ENCODE measurements around the gene MAP2K1. TPM values are rescaled to one million over a fixed set of nuclear protein-coding genes. Genes with fewer than 3 reads are reported as not detected.
A peak's percentile ranks its signal among the peaks of the same experiment; 100 is the strongest.
"Not testable (repeated sequence)": the region's sequence is repeated elsewhere in the genome, so short reads cannot be mapped to it uniquely, and the experiment has no call there.

MAP2K1 gene
- 100 to 1,000 TPM in 1 of 2 experiments, 10 to 100 TPM in 1; 94.9 to 115 TPM for total RNA-seq

DNA sequence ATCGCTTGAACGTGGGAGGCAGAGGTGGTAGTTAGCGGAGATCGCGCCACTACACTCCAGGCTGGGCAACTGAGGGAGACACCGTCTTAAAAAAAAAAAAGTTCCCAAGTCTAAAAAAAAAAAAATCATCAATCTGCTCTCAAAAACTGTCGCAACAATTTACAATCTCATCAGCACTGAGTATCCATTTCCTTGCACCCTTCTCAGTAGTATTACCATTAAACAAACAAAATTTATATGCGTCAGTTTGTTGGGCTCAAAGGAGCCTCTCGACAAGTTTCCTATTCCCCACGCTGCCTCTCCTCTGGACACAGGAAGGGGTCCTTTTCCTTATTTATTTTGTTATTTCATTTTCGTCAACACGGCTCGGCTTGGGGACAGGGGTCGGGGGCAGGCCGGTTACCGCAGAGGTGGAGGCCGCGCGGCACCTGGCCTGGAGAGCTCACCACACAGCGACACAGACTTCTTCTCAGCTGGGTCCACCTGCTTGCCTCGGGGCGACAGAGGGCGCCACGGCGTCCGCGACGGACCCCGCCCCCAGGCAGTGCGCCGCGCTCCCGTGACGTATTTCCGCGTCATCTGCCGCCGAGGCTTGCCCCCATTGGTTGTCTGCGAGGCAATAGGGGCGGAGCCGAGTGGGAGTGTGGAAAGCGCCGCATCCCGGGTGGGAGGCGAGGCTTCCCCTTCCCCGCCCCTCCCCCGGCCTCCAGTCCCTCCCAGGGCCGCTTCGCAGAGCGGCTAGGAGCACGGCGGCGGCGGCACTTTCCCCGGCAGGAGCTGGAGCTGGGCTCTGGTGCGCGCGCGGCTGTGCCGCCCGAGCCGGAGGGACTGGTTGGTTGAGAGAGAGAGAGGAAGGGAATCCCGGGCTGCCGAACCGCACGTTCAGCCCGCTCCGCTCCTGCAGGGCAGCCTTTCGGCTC, at the start of gene MAP2K1:
TSS of gene MAP2K1 (plus strand) at position 709 of the 920 bp plus-strand sequence. CDS start 436 bp downstream, outside the sequence.
- intact Hi-C loops (cut with DNase I, micrococcal nuclease), result loop anchor here (1.0 to 10.0 kb wide), 11 partner anchors 16 to 1136 kb away; partner anchors contain the start of genes RPL4 (in 2 of the 2), SNAPC5 (in 2 of the 2), TIPIN (in 2 of the 2) and C15orf61 (in 1 of the 2)
- ATAC-seq (peak; percentile 84), DNase-seq (peak; percentile 99)
- Mint-ChIP-seq H3K9me3 (ENCODE audit: low read depth) (no peaks in the 10 kb centered on the region), H3K4me1 (peaks cover 44% of the 10 kb centered on the region), H3K4me3 (peak within 1 kb of the TSS; percentile 95), H3K27me3 (no peaks in the 10 kb centered on the region), H3K27ac (peak within 1 kb of the TSS; percentile 100), H3K36me3 (ENCODE audit: low read depth) (peaks cover 44% of the 10 kb centered on the region)
- ChIA-PET POLR2A (interaction anchor here (0.6 to 2.7 kb wide), 7 partner anchors 17 to 112 kb away, joined by 3 to 25 read pairs (median 5); partner anchors contain the start of genes SNAPC5 and TIPIN), CTCF (interaction anchor here (0.6 to 2.9 kb wide), 12 partner anchors 10 to 668 kb away, joined by 3 to 26 read pairs (median 3); partner anchors contain the start of genes RPL4, SNAPC5 and ZWILCH)

DNA sequence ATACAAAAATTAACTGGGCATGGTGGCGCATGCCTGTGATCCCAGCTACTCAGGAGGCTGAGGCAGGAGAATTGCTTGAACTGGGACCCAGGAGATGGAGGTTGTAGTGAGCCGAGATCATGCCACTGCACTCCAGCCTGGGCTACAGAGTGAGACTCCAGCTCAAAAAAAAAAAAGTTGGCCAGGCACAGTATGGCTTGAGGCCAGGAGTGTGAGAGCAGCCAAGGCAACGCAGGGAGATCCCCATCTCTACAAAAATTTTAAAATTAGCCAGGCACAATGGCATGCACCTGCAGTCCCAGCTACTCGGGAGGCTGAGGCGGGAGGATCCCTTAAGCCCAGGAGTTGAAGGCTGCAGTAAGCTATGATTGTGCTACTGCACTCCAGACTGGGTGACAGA, 38.2 kb upstream of the MAP2K1 start:
- not testable (repeated sequence) for ATAC-seq

DNA sequence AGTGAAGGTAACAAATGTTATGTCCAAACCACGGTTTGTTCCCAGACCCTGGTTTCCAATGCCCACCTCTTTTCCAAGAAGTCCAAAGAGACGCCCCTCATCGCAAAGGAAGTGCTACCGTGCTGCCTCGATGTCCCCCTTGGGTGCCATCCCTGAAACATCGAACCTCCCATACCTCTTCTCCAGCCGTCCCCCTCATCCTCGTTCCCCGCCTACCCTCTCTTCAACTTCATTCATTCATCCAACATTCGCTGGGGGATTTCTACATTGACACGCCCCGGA, 30.7 kb upstream of the MAP2K1 start:
- no peaks in the 10 kb centered on the region for H3K9me3 Mint-ChIP-seq (ENCODE audit: low read depth)
- ATAC-seq, result no peak
- DNase-seq, result no peak
- CTCF ChIA-PET, result interaction anchor here (0.7 to 2.7 kb wide), 2 partner anchors 143 to 460 kb away, joined by 3 to 22 read pairs; partner anchors contain the start of gene SNAPC5
- peaks cover 24% of the 10 kb centered on the region for H3K4me1 Mint-ChIP-seq
- POLR2A ChIA-PET, result interaction anchor here (0.7 to 1.8 kb wide), 5 partner anchors 30 to 1051 kb away, joined by 3 to 5 read pairs (median 4); partner anchors contain the start of genes MAP2K1, RNU5B-1 and SNAPC5
- intact Hi-C loops (cut with DNase I, micrococcal nuclease), result loop anchor here (1.0 to 5.0 kb wide), 13 partner anchors 14 to 1223 kb away; partner anchors contain the start of genes MAP2K1 (in 2 of the 2), RPL4 (in 2 of the 2), SNAPC5 (in 2 of the 2) and DIS3L (in 1 of the 2)
- H3K27me3 Mint-ChIP-seq, result no peaks in the 10 kb centered on the region
- H3K36me3 Mint-ChIP-seq (ENCODE audit: low read depth), result peaks cover 25% of the 10 kb centered on the region
- H3K4me3 Mint-ChIP-seq, result peak overlapping the region; percentile 97
- H3K27ac Mint-ChIP-seq, result peak overlapping the region; percentile 99

More for the DNA sequence above, 38.2 kb upstream of the MAP2K1 start:
- DNase-seq; H3K4me1 Mint-ChIP-seq; H3K27ac Mint-ChIP-seq; POLR2A ChIA-PET; H3K9me3 Mint-ChIP-seq (ENCODE audit: low read depth); H3K27me3 Mint-ChIP-seq; intact Hi-C loops (cut with DNase I, micrococcal nuclease); CTCF ChIA-PET; H3K4me3 Mint-ChIP-seq: not testable (repeated sequence)
- H3K36me3 Mint-ChIP-seq (ENCODE audit: low read depth), result peaks cover 43% of the 10 kb centered on the region

DNA sequence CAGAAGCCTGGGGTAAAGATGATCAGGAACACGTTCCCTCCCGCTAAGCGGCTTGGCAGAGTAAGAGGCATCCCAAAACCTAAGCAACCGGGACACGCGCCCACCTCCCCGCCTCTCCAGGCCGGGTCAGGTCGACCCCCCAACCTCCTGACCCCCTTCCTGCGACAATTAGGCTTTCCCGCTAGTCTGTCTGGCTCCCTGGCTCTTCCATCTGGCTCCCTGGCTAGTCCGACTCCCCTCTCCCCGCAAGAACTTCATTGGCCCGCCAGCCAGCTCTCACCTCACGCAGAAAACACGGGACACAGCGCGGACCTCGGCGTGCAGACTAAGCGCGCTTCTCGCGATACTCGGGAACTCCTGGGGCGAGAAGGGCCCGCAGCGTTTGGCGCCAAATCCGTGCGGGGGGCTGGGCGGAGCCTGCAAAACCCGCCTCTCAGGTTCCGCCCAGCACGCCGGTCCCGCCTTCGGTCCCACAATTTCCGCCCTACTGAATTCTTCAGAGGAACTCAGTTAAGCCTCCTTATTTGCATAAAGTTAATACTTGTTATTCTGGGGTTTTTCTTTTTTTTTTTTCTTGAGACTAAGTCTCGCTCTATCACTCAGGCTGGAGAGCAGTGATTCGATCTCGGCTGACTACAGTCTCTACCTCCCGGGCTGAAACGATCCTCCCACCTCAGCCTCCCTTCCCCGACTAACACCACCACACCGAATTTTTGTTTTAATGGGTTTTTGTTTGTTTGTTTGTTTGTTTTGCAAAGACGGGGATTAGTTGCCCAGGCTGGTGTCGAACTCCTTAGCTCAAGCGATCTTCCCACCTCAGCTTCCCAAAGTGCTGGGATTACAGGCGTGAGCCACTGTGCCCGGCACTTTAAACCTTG, 30.1 kb upstream of the MAP2K1 start, which contains the start of gene TIPIN:
TSS of gene TIPIN (minus strand) at position 327 of the 878 bp plus-strand sequence. CDS start 3,738 bp downstream, outside the sequence.
- POLR2A ChIA-PET, result interaction anchor here (0.8 to 1.8 kb wide), 5 partner anchors 30 to 1052 kb away, joined by 4 to 5 read pairs (median 4); partner anchors contain the start of genes MAP2K1, RNU5B-1 and SNAPC5
- DNase-seq (peak; percentile 99), ATAC-seq (peak; percentile 98)
- peak within 1 kb of the TSS; percentile 99 for H3K27ac Mint-ChIP-seq
- peak within 1 kb of the TSS; percentile 97 for H3K4me3 Mint-ChIP-seq
- peaks cover 25% of the 10 kb centered on the region for H3K36me3 Mint-ChIP-seq (ENCODE audit: low read depth)
- peaks cover 24% of the 10 kb centered on the region for H3K4me1 Mint-ChIP-seq
- H3K9me3 Mint-ChIP-seq (ENCODE audit: low read depth), result no peaks in the 10 kb centered on the region
- CTCF ChIA-PET, result interaction anchor here (0.6 to 0.7 kb wide), 4 partner anchors 64 to 773 kb away, joined by 3 read pairs; no protein-coding TSS in a partner anchor
- intact Hi-C loops (cut with DNase I, micrococcal nuclease), result loop anchor here (1.0 to 5.0 kb wide), 13 partner anchors 14 to 1223 kb away; partner anchors contain the start of genes MAP2K1 (in 2 of the 2), RPL4 (in 2 of the 2), SNAPC5 (in 2 of the 2) and DIS3L (in 1 of the 2)
- no peaks in the 10 kb centered on the region for H3K27me3 Mint-ChIP-seq

DNA sequence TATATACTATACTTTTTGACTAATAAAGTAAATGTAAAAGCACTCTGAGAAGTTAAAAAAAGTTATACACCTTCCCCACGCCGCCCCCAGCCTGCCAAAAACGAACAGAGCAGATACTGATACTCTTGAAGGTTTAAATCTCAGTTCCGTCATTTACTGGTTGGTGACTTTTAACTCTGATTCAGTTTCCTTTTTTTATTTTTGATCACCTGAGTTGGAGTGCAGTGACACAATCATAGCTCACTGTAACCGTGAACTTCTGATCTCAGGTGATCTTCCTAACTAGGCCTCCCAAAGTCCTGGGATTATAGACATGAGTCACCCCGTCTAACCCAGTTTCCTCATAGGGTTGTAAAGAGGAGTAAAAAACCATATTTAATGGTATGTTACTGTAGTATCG, 27.0 kb upstream of the MAP2K1 start:
- CTCF ChIA-PET, result interaction anchor here (1.0 kb wide), 1 partner anchor 28 kb away, joined by 3 read pairs; no protein-coding TSS in a partner anchor
- no peaks in the 10 kb centered on the region for H3K27me3 Mint-ChIP-seq
- POLR2A ChIA-PET, result no interaction called here
- H3K36me3 Mint-ChIP-seq (ENCODE audit: low read depth), result peaks cover 7% of the 10 kb centered on the region
- no peak overlapping the region for H3K4me3 Mint-ChIP-seq
- H3K4me1 Mint-ChIP-seq, result peaks cover 16% of the 10 kb centered on the region
- intact Hi-C loops (cut with DNase I, micrococcal nuclease), result loop anchor here (5.0 kb wide), 2 partner anchors 43 to 747 kb away; partner anchors contain the start of gene INTS14 (in 1 of the 2)
- ATAC-seq (no peak), DNase-seq (peak; percentile 24)
- peak overlapping the region; percentile 42 for H3K27ac Mint-ChIP-seq
- H3K9me3 Mint-ChIP-seq (ENCODE audit: low read depth), result no peaks in the 10 kb centered on the region

DNA sequence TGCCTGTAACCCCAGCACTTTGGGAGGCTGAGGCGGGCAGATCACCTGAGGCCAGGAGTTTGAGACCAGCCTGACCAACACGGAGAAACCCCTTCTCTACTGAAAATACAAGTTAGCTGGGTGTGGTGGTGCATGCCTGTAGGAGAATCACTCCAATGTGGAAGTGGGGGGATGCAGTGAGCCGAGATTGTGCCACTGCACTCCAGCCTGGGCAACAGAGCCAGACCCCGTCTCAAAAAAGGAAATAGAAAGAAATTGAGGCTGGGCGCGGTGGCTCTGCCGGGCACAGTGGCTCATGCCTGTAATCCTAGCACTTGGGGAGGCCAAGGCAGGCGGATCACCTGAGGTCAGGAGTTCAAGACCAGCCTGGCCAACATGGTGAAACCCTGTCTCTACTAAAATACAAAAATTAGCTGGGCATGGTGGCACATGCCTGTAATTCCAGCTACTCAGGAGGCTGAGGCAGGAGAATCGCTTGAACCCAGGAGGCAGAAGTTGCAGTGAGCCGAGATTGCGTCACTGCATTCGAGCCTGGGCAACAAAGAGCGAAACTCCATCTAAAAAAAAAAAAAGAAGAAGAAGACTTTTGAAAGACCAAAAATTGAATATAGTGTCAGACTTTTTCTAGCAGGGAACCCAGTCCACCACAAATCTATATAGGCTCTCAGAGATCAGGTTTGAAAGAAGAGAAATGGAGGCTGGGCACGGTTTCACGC, 24.8 kb upstream of the MAP2K1 start:
- H3K36me3 Mint-ChIP-seq (ENCODE audit: low read depth); DNase-seq; H3K9me3 Mint-ChIP-seq (ENCODE audit: low read depth); H3K4me1 Mint-ChIP-seq; ATAC-seq; H3K4me3 Mint-ChIP-seq; H3K27me3 Mint-ChIP-seq; H3K27ac Mint-ChIP-seq; CTCF ChIA-PET; intact Hi-C loops (cut with DNase I, micrococcal nuclease); POLR2A ChIA-PET: not testable (repeated sequence)

DNA sequence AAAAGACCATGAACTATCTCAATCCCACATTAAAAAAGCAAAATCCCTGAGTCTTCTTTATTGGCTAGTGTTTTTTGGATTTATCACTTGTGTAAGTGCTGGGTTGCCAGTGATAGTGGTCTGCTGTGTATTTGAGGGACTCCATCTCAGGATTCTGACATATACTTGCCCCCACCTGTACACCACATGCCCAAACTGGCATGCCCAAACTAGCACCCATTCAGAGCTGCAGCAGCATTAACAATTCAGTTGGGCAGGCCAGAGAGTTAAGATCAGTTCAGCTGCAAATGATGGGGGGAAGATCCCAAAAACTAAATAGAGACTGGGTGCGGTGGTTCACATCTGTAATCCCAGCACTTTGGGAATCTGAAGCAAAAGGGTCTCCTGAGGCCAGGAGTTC, 23.9 kb upstream of the MAP2K1 start:
- intact Hi-C loops (cut with DNase I, micrococcal nuclease), result no loop called here
- DNase-seq, result no peak
- ChIA-PET POLR2A (no interaction called here), CTCF (no interaction called here)
- no peaks in the 10 kb centered on the region for H3K27me3 Mint-ChIP-seq
- no peak overlapping the region for H3K4me3 Mint-ChIP-seq
- no peak overlapping the region for H3K27ac Mint-ChIP-seq
- peaks cover 6% of the 10 kb centered on the region for H3K4me1 Mint-ChIP-seq
- H3K9me3 Mint-ChIP-seq (ENCODE audit: low read depth), result no peaks in the 10 kb centered on the region
- H3K36me3 Mint-ChIP-seq (ENCODE audit: low read depth), result no peaks in the 10 kb centered on the region
- ATAC-seq, result no peak

DNA sequence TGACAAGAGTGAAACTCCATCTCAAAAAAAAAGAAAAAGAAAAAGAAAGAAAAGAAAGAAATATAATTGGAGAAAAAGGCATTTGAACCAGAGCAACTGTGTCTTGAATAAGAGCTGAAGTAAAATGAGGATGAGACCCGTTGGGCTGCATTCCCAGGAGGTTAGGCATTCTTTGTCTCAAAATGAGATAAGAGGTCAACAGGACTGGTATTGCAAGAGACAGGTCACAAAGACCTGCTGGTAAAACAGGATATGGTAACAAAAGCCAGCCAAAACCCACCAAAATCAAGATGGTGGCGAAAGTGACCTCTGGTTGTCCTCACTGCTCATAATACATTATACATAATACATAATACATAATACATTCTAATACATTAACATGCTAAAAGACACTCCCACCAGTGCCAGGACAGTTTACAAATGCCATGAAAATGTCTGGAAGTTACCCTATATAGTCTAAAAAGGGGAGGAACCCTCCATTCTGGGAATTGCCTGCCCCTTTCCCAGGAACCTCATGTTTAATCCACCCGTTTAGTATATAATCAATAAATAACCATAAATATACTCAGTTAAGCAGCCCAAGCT, 21.7 kb upstream of the MAP2K1 start:
- H3K27ac Mint-ChIP-seq, result no peak overlapping the region
- intact Hi-C loops (cut with DNase I, micrococcal nuclease), result no loop called here
- H3K4me3 Mint-ChIP-seq, result no peak overlapping the region
- no peaks in the 10 kb centered on the region for H3K36me3 Mint-ChIP-seq (ENCODE audit: low read depth)
- CTCF ChIA-PET, result interaction anchor here (0.7 kb wide), 1 partner anchor 23 kb away, joined by 3 read pairs; no protein-coding TSS in a partner anchor
- POLR2A ChIA-PET, result interaction anchor here (0.6 kb wide), 1 partner anchor 97 kb away, joined by 5 read pairs; no protein-coding TSS in a partner anchor
- no peaks in the 10 kb centered on the region for H3K9me3 Mint-ChIP-seq (ENCODE audit: low read depth)
- ATAC-seq, result no peak
- H3K27me3 Mint-ChIP-seq, result no peaks in the 10 kb centered on the region
- peaks cover 7% of the 10 kb centered on the region for H3K4me1 Mint-ChIP-seq
- DNase-seq, result no peak

DNA sequence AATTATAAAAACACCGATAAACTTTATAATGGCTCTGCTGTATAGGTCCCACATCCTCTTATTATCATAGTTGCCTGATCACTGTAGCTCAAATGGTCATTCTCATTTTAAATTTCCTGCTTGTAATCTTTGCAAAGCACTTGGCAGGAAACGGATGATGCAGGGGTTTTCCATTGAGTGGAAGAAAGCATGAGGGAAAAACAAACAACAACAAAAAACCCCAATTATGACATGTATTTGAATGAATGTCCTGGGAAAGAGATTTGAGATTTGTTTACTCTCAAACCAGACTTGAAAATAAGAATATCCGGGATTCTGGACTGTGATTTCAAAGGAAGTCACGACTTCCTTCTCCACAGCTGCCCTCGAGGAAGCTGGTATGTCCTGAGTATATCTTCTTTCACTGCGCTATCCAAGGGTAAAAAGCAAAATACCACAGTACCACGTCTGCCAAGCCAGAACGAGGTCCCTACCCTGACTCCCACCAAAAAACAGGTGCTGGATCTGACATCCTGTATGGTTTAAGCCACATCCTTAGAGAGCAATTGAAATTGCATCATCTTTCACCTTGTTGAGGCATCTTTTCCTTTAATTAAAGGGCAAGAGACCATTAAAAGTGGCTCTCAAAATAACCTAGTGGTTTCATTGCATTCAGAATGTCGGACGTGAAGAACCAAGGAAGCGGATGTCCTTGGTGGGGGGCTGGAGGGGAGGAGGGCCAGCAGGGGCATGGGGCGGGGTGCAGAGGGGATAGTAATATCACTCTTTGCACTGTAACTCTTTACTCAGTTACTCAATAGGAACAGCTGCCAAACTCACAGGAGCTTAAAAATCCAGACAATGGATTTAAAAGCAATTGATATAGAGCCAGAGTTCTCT, 16.7 kb upstream of the MAP2K1 start:
- H3K27me3 Mint-ChIP-seq, result no peaks in the 10 kb centered on the region
- intact Hi-C loops (cut with DNase I, micrococcal nuclease), result loop anchor here (1.0 kb wide), 2 partner anchors 14 to 16 kb away; partner anchors contain the start of genes TIPIN (in 2 of the 2) and MAP2K1 (in 1 of the 2)
- peaks cover 2% of the 10 kb centered on the region for H3K9me3 Mint-ChIP-seq (ENCODE audit: low read depth)
- H3K36me3 Mint-ChIP-seq (ENCODE audit: low read depth), result no peaks in the 10 kb centered on the region
- DNase-seq (peak; percentile 64), ATAC-seq (peak; percentile 83)
- ChIA-PET CTCF (interaction anchor here (0.9 to 1.0 kb wide), 3 partner anchors 16 to 129 kb away, joined by 3 to 4 read pairs (median 3); no protein-coding TSS in a partner anchor), POLR2A (interaction anchor here (0.6 to 1.4 kb wide), 3 partner anchors 15 to 122 kb away, joined by 3 to 6 read pairs (median 4); partner anchors contain the start of gene MAP2K1)
- H3K4me1 Mint-ChIP-seq, result peaks cover 15% of the 10 kb centered on the region
- peak overlapping the region; percentile 47 for H3K4me3 Mint-ChIP-seq
- peak overlapping the region; percentile 96 for H3K27ac Mint-ChIP-seq

Measured in activated CD4-positive, alpha-beta T cell treated with anti-CD3 and anti-CD28 coated beads for 36 hours (primary cell).